ENCODE measurements around the gene DCTD. TPM values are rescaled to one million over a fixed set of nuclear protein-coding genes. Genes with fewer than 3 reads are reported as not detected.

Gene DCTD
- total and polyA plus RNA-seq, 2 of the 13 experiments (the other 11 are each of a cell fraction or from before 2014, with no cell fraction given): 85.1 to 95.3 TPM

DNA sequence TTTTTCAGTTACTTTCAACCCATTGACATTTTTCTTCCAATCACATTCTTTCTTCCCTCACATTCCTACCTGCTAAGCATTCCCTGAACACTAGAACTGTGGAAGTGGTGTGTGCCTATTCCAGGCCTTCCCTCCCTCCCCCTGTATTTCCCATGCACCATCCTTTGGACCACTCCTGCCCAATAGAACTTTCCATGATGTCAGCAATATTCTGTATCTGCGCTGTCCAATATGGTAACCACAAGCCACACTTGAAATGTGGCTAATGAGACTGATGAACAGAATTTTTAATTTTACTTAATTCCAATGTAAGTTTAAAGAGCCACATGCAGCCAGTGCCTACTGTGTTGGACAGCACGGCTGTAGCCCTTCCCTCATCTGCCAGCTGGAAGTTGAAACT is 57.5 kb downstream of the DCTD start (continued):
- TF ChIP-seq MAFF (IDR thresholded peaks at IDR 0.05; ENCODE audit: low read depth, low read length): peak; percentile 63
- TF ChIP-seq, protein P1, sequence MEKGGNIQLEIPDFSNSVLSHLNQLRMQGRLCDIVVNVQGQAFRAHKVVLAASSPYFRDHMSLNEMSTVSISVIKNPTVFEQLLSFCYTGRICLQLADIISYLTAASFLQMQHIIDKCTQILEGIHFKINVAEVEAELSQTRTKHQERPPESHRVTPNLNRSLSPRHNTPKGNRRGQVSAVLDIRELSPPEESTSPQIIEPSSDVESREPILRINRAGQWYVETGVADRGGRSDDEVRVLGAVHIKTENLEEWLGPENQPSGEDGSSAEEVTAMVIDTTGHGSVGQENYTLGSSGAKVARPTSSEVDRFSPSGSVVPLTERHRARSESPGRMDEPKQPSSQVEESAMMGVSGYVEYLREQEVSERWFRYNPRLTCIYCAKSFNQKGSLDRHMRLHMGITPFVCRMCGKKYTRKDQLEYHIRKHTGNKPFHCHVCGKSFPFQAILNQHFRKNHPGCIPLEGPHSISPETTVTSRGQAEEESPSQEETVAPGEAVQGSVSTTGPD (CRISPR knock-in tag; IDR thresholded peaks at IDR 0.05): no peak

DNA sequence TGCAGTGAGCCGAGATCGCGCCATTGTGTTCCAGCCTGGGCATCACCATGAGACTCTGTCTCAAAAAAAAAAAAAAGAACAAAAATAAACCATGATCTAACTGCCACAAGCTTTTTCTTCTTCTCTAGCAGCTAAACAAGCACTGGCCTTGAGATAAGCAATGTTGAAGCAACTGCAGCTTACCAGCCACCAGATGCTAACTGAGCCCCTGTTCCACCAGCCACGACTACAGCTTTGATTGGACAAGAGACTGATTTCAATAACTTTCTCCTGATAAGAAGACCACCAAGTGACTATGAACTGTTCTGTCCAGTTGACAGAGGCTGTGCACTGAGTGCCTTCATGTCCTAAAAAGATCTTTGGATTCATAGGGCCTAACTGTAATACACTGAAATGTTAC is 58.5 kb downstream of the DCTD start:
- H3K36me3 ChIP-seq (replicated peaks in 1 of 2; ENCODE audit: control insufficient read depth in 1 of 2, insufficient read depth in 2 of 2, low read length in 2 of 2): no peaks in the 10 kb centered on the region
- H3K4me3 ChIP-seq (replicated peaks in 1 of 3; ENCODE audit: insufficient read depth in 1 of 3, low read depth in 2 of 3, low read length in 3 of 3): no peak overlapping the region
- in situ Hi-C loops (cut with HindIII; ENCODE audit: extremely low pct_ligation_motif_present, low pct_unique_long_range_greater_than_20kb): no loop called here
- H3K9ac ChIP-seq (ENCODE audit: insufficient read depth, low read depth, low read length): no peak overlapping the region
- no peak overlapping the region for H3K4me2 ChIP-seq (ENCODE audit: low read depth, low read length)
- no TSS peak for BruUV-seq (replicated peaks)
- no peaks in the 10 kb centered on the region for H3K27me3 ChIP-seq (ENCODE audit: control insufficient read depth in 1 of 2, insufficient read depth in 2 of 2, low read length in 2 of 2)
- H2AFZ ChIP-seq (ENCODE audit: low read length): no peak overlapping the region
- H3K79me2 ChIP-seq (ENCODE audit: insufficient read depth, low read length): no peaks in the 10 kb centered on the region
- CTCF ChIA-PET (ENCODE audit: low intra/inter-chr PET ratio, low total read pairs): no interaction called here
- FAIRE-seq (no peak), ATAC-seq (no peak), DNase-seq (ENCODE audit: low spot score) (no peak)
- intact Hi-C loops (cut with micrococcal nuclease; ENCODE audit: unreplicated experiment): no loop called here
- H3K4me1 ChIP-seq (ENCODE audit: insufficient read depth, low read length): peaks cover 43% of the 10 kb centered on the region
- H4K20me1 ChIP-seq (ENCODE audit: insufficient read depth, low read length): no peaks in the 10 kb centered on the region
- peaks cover 6% of the 10 kb centered on the region for H3K9me3 ChIP-seq (ENCODE audit: low read length)
- 78% methylated on average over 4 of the region's 4 CpGs for WGBS (ENCODE audit: low lambda C conversion rate)
- POLR2A ChIA-PET: no interaction called here
- no peak overlapping the region for H3K27ac ChIP-seq (ENCODE audit: extremely low read length, insufficient read depth, low read length)
- no peak for TF ChIP-seq ZNF879 (CRISPR knock-in tag; IDR thresholded peaks at IDR 0.05)
- no peak for TF ChIP-seq ZNF644 (CRISPR knock-in tag; IDR thresholded peaks at IDR 0.05; ENCODE audit: low read depth)
- TF ChIP-seq FLYWCH1 (CRISPR knock-in tag; IDR thresholded peaks at IDR 0.05): no peak
- TF ChIP-seq HOXA7 (CRISPR knock-in tag; IDR thresholded peaks at IDR 0.05): no peak
- no peak for TF ChIP-seq YEATS2 (CRISPR knock-in tag; IDR thresholded peaks at IDR 0.05; ENCODE audit: borderline replicate concordance)
- TF ChIP-seq, protein P2, sequence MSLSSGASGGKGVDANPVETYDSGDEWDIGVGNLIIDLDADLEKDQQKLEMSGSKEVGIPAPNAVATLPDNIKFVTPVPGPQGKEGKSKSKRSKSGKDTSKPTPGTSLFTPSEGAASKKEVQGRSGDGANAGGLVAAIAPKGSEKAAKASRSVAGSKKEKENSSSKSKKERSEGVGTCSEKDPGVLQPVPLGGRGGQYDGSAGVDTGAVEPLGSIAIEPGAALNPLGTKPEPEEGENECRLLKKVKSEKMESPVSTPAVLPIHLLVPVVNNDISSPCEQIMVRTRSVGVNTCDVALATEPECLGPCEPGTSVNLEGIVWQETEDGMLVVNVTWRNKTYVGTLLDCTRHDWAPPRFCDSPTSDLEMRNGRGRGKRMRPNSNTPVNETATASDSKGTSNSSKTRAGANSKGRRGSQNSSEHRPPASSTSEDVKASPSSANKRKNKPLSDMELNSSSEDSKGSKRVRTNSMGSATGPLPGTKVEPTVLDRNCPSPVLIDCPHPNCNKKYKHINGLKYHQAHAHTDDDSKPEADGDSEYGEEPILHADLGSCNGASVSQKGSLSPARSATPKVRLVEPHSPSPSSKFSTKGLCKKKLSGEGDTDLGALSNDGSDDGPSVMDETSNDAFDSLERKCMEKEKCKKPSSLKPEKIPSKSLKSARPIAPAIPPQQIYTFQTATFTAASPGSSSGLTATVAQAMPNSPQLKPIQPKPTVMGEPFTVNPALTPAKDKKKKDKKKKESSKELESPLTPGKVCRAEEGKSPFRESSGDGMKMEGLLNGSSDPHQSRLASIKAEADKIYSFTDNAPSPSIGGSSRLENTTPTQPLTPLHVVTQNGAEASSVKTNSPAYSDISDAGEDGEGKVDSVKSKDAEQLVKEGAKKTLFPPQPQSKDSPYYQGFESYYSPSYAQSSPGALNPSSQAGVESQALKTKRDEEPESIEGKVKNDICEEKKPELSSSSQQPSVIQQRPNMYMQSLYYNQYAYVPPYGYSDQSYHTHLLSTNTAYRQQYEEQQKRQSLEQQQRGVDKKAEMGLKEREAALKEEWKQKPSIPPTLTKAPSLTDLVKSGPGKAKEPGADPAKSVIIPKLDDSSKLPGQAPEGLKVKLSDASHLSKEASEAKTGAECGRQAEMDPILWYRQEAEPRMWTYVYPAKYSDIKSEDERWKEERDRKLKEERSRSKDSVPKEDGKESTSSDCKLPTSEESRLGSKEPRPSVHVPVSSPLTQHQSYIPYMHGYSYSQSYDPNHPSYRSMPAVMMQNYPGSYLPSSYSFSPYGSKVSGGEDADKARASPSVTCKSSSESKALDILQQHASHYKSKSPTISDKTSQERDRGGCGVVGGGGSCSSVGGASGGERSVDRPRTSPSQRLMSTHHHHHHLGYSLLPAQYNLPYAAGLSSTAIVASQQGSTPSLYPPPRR (CRISPR knock-in tag; IDR thresholded peaks at IDR 0.05; ENCODE audit: borderline replicate concordance): no peak
- no peak for TF ChIP-seq ZNF296 (CRISPR knock-in tag; conservative IDR thresholded peaks at IDR 0.05)
- TF ChIP-seq, protein P3, sequence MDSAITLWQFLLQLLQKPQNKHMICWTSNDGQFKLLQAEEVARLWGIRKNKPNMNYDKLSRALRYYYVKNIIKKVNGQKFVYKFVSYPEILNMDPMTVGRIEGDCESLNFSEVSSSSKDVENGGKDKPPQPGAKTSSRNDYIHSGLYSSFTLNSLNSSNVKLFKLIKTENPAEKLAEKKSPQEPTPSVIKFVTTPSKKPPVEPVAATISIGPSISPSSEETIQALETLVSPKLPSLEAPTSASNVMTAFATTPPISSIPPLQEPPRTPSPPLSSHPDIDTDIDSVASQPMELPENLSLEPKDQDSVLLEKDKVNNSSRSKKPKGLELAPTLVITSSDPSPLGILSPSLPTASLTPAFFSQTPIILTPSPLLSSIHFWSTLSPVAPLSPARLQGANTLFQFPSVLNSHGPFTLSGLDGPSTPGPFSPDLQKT (CRISPR knock-in tag; IDR thresholded peaks at IDR 0.05; ENCODE audit: borderline replicate concordance): no peak
- TF ChIP-seq, protein P4, sequence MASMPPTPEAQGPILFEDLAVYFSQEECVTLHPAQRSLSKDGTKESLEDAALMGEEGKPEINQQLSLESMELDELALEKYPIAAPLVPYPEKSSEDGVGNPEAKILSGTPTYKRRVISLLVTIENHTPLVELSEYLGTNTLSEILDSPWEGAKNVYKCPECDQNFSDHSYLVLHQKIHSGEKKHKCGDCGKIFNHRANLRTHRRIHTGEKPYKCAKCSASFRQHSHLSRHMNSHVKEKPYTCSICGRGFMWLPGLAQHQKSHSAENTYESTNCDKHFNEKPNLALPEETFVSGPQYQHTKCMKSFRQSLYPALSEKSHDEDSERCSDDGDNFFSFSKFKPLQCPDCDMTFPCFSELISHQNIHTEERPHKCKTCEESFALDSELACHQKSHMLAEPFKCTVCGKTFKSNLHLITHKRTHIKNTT (CRISPR knock-in tag; IDR thresholded peaks at IDR 0.05): no peak
- no peak for TF ChIP-seq ZBTB42 (CRISPR knock-in tag; IDR thresholded peaks at IDR 0.05)
- no peak for TF ChIP-seq RARA (CRISPR knock-in tag; IDR thresholded peaks at IDR 0.05)

Measured in HepG2 (cell line).